ENCODE data around the gene CBLB.

CBLB gene

GRCh38 chr3:105907777-105908176, 39.0 kb upstream of the CBLB start:
- Histone ChIP-seq H3K36me3 (ENCODE audit: control insufficient read depth, insufficient read depth, low read length) (no peaks in the 10 kb centered on the region), H3K56ac (ENCODE audit: low read length) (no peak overlapping the region), H3K18ac (ENCODE audit: low read length) (no peak overlapping the region), H2BK5ac (ENCODE audit: low read length) (no peak overlapping the region), H3K4me1 (ENCODE audit: control insufficient read depth, low read depth, low read length) (no peaks in the 10 kb centered on the region), H3K27ac (ENCODE audit: low read depth, low read length) (no peak overlapping the region), H3K9ac (ENCODE audit: low read length) (no peak overlapping the region), H3K23ac (ENCODE audit: low read length) (no peak overlapping the region), H4K8ac (ENCODE audit: low read depth, low read length) (no peak overlapping the region), H2BK120ac (ENCODE audit: low read depth, low read length) (no peak overlapping the region), H3K4me2 (ENCODE audit: low read length) (no peak overlapping the region), H3K79me1 (ENCODE audit: low read length) (no peaks in the 10 kb centered on the region), H3K79me2 (ENCODE audit: control insufficient read depth, insufficient read depth, low read length) (no peaks in the 10 kb centered on the region), H3K4ac (ENCODE audit: low read depth, low read length) (no peak overlapping the region), H2AK5ac (ENCODE audit: low read length) (no peak overlapping the region), H3K4me3 (ENCODE audit: low read length) (no peak overlapping the region), H3K27me3 (ENCODE audit: insufficient read depth, low read length, poor library complexity) (no peaks in the 10 kb centered on the region), H2BK15ac (replicated peaks; ENCODE audit: low read depth) (no peak overlapping the region), H4K5ac (ENCODE audit: low read length) (no peak overlapping the region)
- no peak for DNase-seq
- no CpG with 5 or more reads among the region's 3 CpGs for WGBS (ENCODE audit: extremely low coverage, insufficient coverage, low lambda C conversion rate)

- H3K4ac ChIP-seq (ENCODE audit: low read depth, low read length), result no peak overlapping the region
- no peaks in the 10 kb centered on the region for H3K79me2 ChIP-seq (ENCODE audit: control insufficient read depth, insufficient read depth, low read length)
- H3K4me1 ChIP-seq (ENCODE audit: control insufficient read depth, low read depth, low read length), result no peaks in the 10 kb centered on the region
- H3K27ac ChIP-seq (ENCODE audit: low read depth, low read length), result no peak overlapping the region
- no peak overlapping the region for H3K56ac ChIP-seq (ENCODE audit: low read length)
- H3K36me3 ChIP-seq (ENCODE audit: control insufficient read depth, insufficient read depth, low read length), result no peaks in the 10 kb centered on the region
- no peak overlapping the region for H3K4me2 ChIP-seq (ENCODE audit: low read length)
- H2BK120ac ChIP-seq (ENCODE audit: low read depth, low read length), result no peak overlapping the region
- no peak overlapping the region for H4K8ac ChIP-seq (ENCODE audit: low read depth, low read length)
- no peaks in the 10 kb centered on the region for H3K79me1 ChIP-seq (ENCODE audit: low read length)
- no peaks in the 10 kb centered on the region for H3K27me3 ChIP-seq (ENCODE audit: insufficient read depth, low read length, poor library complexity)
- no peak overlapping the region for H4K5ac ChIP-seq (ENCODE audit: low read length)
- no peak overlapping the region for H3K18ac ChIP-seq (ENCODE audit: low read length)
- H2BK5ac ChIP-seq (ENCODE audit: low read length), result no peak overlapping the region
- H3K23ac ChIP-seq (ENCODE audit: low read length), result no peak overlapping the region
- H2BK15ac ChIP-seq (replicated peaks; ENCODE audit: low read depth), result no peak overlapping the region
- DNase-seq, result no peak
- H3K4me3 ChIP-seq (ENCODE audit: low read length), result no peak overlapping the region
- H2AK5ac ChIP-seq (ENCODE audit: low read length), result no peak overlapping the region
- no CpG with 5 or more reads among the region's 4 CpGs for WGBS (ENCODE audit: extremely low coverage, insufficient coverage, low lambda C conversion rate)
- no peak overlapping the region for H3K9ac ChIP-seq (ENCODE audit: low read length)
Measured at GRCh38 chr3:105906836-105907235, 38.0 kb upstream of the CBLB start.

- no peak overlapping the region for H3K27ac ChIP-seq (ENCODE audit: low read depth, low read length)
- H3K4me1 ChIP-seq (ENCODE audit: control insufficient read depth, low read depth, low read length), result no peaks in the 10 kb centered on the region
- H3K79me2 ChIP-seq (ENCODE audit: control insufficient read depth, insufficient read depth, low read length), result no peaks in the 10 kb centered on the region
- H3K9ac ChIP-seq (ENCODE audit: low read length), result no peak overlapping the region
- no peak overlapping the region for H2AK5ac ChIP-seq (ENCODE audit: low read length)
- no peak overlapping the region for H3K23ac ChIP-seq (ENCODE audit: low read length)
- no peak overlapping the region for H3K56ac ChIP-seq (ENCODE audit: low read length)
- no peak overlapping the region for H3K4me3 ChIP-seq (ENCODE audit: low read length)
- no peaks in the 10 kb centered on the region for H3K36me3 ChIP-seq (ENCODE audit: control insufficient read depth, insufficient read depth, low read length)
- DNase-seq, result no peak
- H4K8ac ChIP-seq (ENCODE audit: low read depth, low read length), result no peak overlapping the region
- WGBS (ENCODE audit: extremely low coverage, insufficient coverage, low lambda C conversion rate), result no CpG with 5 or more reads among the region's 1 CpG
- no peak overlapping the region for H4K5ac ChIP-seq (ENCODE audit: low read length)
- H2BK5ac ChIP-seq (ENCODE audit: low read length), result no peak overlapping the region
- H3K4ac ChIP-seq (ENCODE audit: low read depth, low read length), result no peak overlapping the region
- H2BK120ac ChIP-seq (ENCODE audit: low read depth, low read length), result no peak overlapping the region
- no peaks in the 10 kb centered on the region for H3K27me3 ChIP-seq (ENCODE audit: insufficient read depth, low read length, poor library complexity)
- H3K79me1 ChIP-seq (ENCODE audit: low read length), result no peaks in the 10 kb centered on the region
- no peak overlapping the region for H3K18ac ChIP-seq (ENCODE audit: low read length)
- no peak overlapping the region for H2BK15ac ChIP-seq (replicated peaks; ENCODE audit: low read depth)
- no peak overlapping the region for H3K4me2 ChIP-seq (ENCODE audit: low read length)
Measured at GRCh38 chr3:105906345-105906744, 37.5 kb upstream of the CBLB start.

- Histone ChIP-seq H3K4me1 (ENCODE audit: control insufficient read depth, low read depth, low read length) (no peaks in the 10 kb centered on the region), H3K27ac (ENCODE audit: low read depth, low read length) (no peak overlapping the region), H3K79me2 (ENCODE audit: control insufficient read depth, insufficient read depth, low read length) (no peaks in the 10 kb centered on the region), H2BK15ac (replicated peaks; ENCODE audit: low read depth) (no peak overlapping the region), H3K18ac (ENCODE audit: low read length) (no peak overlapping the region), H4K5ac (ENCODE audit: low read length) (no peak overlapping the region), H3K27me3 (ENCODE audit: insufficient read depth, low read length, poor library complexity) (no peaks in the 10 kb centered on the region), H3K36me3 (ENCODE audit: control insufficient read depth, insufficient read depth, low read length) (no peaks in the 10 kb centered on the region), H3K4ac (ENCODE audit: low read depth, low read length) (no peak overlapping the region), H3K4me2 (ENCODE audit: low read length) (no peak overlapping the region), H3K56ac (ENCODE audit: low read length) (no peak overlapping the region), H2BK5ac (ENCODE audit: low read length) (no peak overlapping the region), H2AK5ac (ENCODE audit: low read length) (no peak overlapping the region), H3K79me1 (ENCODE audit: low read length) (no peaks in the 10 kb centered on the region), H3K23ac (ENCODE audit: low read length) (no peak overlapping the region), H2BK120ac (ENCODE audit: low read depth, low read length) (no peak overlapping the region), H3K4me3 (ENCODE audit: low read length) (no peak overlapping the region), H3K9ac (ENCODE audit: low read length) (no peak overlapping the region), H4K8ac (ENCODE audit: low read depth, low read length) (no peak overlapping the region)
- no CpG with 5 or more reads among the region's 1 CpG for WGBS (ENCODE audit: extremely low coverage, insufficient coverage, low lambda C conversion rate)
- no peak for DNase-seq
Measured at GRCh38 chr3:105905328-105905727, 36.5 kb upstream of the CBLB start.

- Histone ChIP-seq H4K8ac (ENCODE audit: low read depth, low read length) (no peak overlapping the region), H2BK5ac (ENCODE audit: low read length) (no peak overlapping the region), H3K4me2 (ENCODE audit: low read length) (no peak overlapping the region), H3K79me2 (ENCODE audit: control insufficient read depth, insufficient read depth, low read length) (no peaks in the 10 kb centered on the region), H3K79me1 (ENCODE audit: low read length) (no peaks in the 10 kb centered on the region), H3K4ac (ENCODE audit: low read depth, low read length) (no peak overlapping the region), H3K27ac (ENCODE audit: low read depth, low read length) (no peak overlapping the region), H3K23ac (ENCODE audit: low read length) (no peak overlapping the region), H3K9ac (ENCODE audit: low read length) (no peak overlapping the region), H3K18ac (ENCODE audit: low read length) (no peak overlapping the region), H3K56ac (ENCODE audit: low read length) (no peak overlapping the region), H2AK5ac (ENCODE audit: low read length) (no peak overlapping the region), H3K27me3 (ENCODE audit: insufficient read depth, low read length, poor library complexity) (no peaks in the 10 kb centered on the region), H3K4me3 (ENCODE audit: low read length) (no peak overlapping the region), H3K36me3 (ENCODE audit: control insufficient read depth, insufficient read depth, low read length) (no peaks in the 10 kb centered on the region), H4K5ac (ENCODE audit: low read length) (no peak overlapping the region), H3K4me1 (ENCODE audit: control insufficient read depth, low read depth, low read length) (no peaks in the 10 kb centered on the region), H2BK15ac (replicated peaks; ENCODE audit: low read depth) (no peak overlapping the region), H2BK120ac (ENCODE audit: low read depth, low read length) (no peak overlapping the region)
- WGBS (ENCODE audit: extremely low coverage, insufficient coverage, low lambda C conversion rate), result no CpG with 5 or more reads among the region's 5 CpGs
- DNase-seq, result no peak
Measured at GRCh38 chr3:105904678-105905284, 36.0 kb upstream of the CBLB start.

GRCh38 chr3:105904251-105904650, 35.4 kb upstream of the CBLB start:
- Histone ChIP-seq H3K9ac (ENCODE audit: low read length) (no peak overlapping the region), H4K8ac (ENCODE audit: low read depth, low read length) (no peak overlapping the region), H3K79me1 (ENCODE audit: low read length) (no peaks in the 10 kb centered on the region), H2AK5ac (ENCODE audit: low read length) (no peak overlapping the region), H3K18ac (ENCODE audit: low read length) (no peak overlapping the region), H3K79me2 (ENCODE audit: control insufficient read depth, insufficient read depth, low read length) (no peaks in the 10 kb centered on the region), H3K23ac (ENCODE audit: low read length) (no peak overlapping the region), H3K4me3 (ENCODE audit: low read length) (no peak overlapping the region), H2BK15ac (replicated peaks; ENCODE audit: low read depth) (no peak overlapping the region), H3K27ac (ENCODE audit: low read depth, low read length) (no peak overlapping the region), H2BK5ac (ENCODE audit: low read length) (no peak overlapping the region), H3K4ac (ENCODE audit: low read depth, low read length) (no peak overlapping the region), H3K4me2 (ENCODE audit: low read length) (no peak overlapping the region), H3K27me3 (ENCODE audit: insufficient read depth, low read length, poor library complexity) (no peaks in the 10 kb centered on the region), H3K36me3 (ENCODE audit: control insufficient read depth, insufficient read depth, low read length) (no peaks in the 10 kb centered on the region), H3K4me1 (ENCODE audit: control insufficient read depth, low read depth, low read length) (no peaks in the 10 kb centered on the region), H2BK120ac (ENCODE audit: low read depth, low read length) (no peak overlapping the region), H4K5ac (ENCODE audit: low read length) (no peak overlapping the region), H3K56ac (ENCODE audit: low read length) (no peak overlapping the region)
- WGBS (ENCODE audit: extremely low coverage, insufficient coverage, low lambda C conversion rate), result no CpG with 5 or more reads among the region's 1 CpG
- DNase-seq, result no peak
